ENCODE measurements around the gene CLEC4G. TPM values are rescaled to one million over a fixed set of nuclear protein-coding genes. Genes with fewer than 3 reads are reported as not detected.
"Not testable (repeated sequence)": the region's sequence is repeated elsewhere in the genome, so short reads cannot be mapped to it uniquely, and the experiment has no call there.

CLEC4G gene
- total RNA-seq: not detected in 2 replicates

DNA sequence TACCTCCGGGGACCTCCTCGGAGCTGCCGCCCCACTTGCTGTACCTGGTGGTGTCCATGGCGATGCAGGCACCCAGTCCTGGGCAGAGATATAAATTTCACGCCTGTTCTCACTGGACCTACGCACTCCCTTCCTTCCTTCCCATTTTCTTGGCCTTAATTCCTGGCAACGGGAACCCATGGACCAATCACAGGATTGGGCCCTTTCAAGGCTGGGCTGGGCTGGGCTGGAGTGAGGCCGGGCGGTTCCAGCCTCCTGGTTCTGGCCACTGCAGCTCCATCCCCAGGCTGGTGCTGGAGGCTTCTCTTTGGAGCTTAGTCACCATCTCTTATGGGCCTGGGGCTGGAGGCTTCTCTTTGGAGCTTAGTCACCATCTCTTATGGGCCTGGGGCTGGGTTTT is at the start of gene CLEC4G:
Gene CLEC4G (minus strand): TSS at position 66 of the 400 bp plus-strand sequence. CDS start 8 bp downstream, at position 58.
- DNase-seq (ENCODE audit: low read depth): no peak

- peak; percentile 26 for DNase-seq (ENCODE audit: low read depth)
Measured at GRCh38 chr19:7781157-7781556, 49.2 kb upstream of the CLEC4G start.

- no peak for DNase-seq (ENCODE audit: low read depth)
Measured at GRCh38 chr19:7779631-7780486, 47.9 kb upstream of the CLEC4G start.

DNA sequence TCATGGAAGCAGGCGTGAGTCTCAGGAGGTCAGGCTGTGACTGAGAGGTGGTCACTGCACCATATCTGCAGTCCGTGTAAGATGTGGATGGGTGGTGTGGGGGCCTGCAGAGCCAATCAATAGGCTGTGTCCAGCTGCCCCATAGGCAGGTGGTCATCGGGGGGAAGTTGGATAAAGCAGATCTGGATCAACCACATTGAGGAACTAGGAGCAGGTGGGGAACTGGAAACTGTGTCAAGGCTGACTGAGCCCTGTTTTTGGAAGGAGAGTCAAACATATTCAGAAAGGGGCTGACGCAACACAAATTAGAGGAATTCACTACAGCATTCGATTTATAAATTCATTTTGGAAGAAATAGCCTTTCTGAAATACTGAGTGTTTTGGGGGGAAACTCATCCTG is 46.2 kb upstream of the CLEC4G start:
- DNase-seq (ENCODE audit: low read depth): no peak

DNA sequence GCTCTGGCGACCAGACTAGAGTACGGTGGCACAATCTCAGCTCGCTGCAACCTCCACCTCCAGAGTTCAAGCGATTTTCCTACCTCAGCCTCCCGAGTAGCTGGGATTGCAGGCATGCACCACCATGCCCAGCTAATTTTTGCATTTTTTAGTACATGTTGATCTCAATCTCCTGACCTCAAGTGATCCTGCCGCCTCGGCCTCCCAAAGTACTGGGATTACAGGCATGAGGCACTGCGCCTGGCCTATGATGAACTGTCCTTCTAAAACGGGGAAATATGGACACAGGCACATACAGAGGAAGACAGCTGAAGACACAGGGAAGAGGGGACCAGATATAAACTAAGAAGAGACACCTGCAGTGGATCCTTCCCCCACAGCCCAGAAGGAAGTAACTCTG is 43.9 kb upstream of the CLEC4G start:
- no peak for DNase-seq (ENCODE audit: low read depth)

GRCh38 chr19:7773841-7774240 is 41.9 kb upstream of the CLEC4G start:
- DNase-seq (ENCODE audit: low read depth): no peak

GRCh38 chr19:7772752-7773291 is 40.9 kb upstream of the CLEC4G start:
- peak; percentile 19 for DNase-seq (ENCODE audit: low read depth)

DNA sequence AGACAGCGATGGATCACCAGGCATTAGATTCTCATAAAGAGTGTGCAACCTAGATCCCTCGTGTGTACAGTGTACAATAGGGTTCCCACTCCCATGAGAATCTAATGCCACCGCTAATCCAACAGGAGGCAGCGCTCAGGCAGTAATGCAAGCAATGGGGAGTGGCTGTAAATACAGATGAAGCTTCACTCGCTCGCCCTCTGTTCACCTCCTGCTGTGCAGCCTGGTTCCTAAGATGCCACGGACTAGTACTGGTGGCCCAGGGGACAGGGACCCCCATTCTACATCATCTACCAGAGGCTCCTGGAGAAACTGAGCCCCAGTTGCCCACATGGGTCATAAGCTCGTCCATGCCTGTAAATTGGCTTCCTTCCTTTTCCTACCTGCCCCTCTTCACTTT is 39.2 kb upstream of the CLEC4G start:
- no peak for DNase-seq (ENCODE audit: low read depth)

DNA sequence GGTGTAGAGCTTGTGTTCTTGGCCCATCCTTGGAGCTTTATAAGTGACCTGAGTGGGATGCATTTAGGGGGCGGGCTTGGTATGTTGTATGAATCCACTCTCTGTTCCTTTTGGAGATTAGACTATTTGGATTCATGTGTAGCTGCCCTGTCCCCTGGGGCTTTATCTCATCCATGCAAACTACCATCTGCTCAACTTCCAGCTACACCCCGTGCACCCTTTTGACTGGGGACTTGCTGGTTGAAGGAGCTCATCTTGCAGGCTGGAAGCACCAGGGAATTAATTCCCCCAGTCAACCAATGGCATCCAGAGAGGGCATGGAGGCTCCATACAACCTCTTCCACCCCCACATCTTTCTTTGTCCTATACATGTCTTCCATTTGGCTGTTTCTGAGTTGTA is 37.3 kb upstream of the CLEC4G start:
- DNase-seq (ENCODE audit: low read depth): no peak

GRCh38 chr19:7767487-7767886 is 35.6 kb upstream of the CLEC4G start:
- no peak for DNase-seq (ENCODE audit: low read depth)

DNA sequence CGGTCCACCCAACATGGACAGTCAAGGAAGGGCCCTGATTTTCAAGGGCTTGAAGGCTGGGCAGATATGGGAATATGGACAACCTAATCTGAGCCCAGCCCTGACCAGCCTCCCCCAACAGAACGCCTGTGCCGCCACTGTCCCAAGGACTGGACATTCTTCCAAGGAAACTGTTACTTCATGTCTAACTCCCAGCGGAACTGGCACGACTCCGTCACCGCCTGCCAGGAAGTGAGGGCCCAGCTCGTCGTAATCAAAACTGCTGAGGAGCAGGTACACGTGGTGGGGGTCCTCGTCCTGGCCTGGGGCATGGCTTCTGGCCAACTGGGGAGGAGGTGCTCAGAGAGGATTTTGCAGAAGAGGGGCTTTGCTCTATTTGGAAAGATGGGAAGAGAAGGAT is 34.6 kb upstream of the CLEC4G start:
- DNase-seq (ENCODE audit: low read depth): no peak

- not testable (repeated sequence) for DNase-seq (ENCODE audit: low read depth)
Measured at GRCh38 chr19:7765043-7765442, 33.1 kb upstream of the CLEC4G start.

- not testable (repeated sequence) for DNase-seq (ENCODE audit: low read depth)
Measured at GRCh38 chr19:7764157-7764556, 32.2 kb upstream of the CLEC4G start.

DNA sequence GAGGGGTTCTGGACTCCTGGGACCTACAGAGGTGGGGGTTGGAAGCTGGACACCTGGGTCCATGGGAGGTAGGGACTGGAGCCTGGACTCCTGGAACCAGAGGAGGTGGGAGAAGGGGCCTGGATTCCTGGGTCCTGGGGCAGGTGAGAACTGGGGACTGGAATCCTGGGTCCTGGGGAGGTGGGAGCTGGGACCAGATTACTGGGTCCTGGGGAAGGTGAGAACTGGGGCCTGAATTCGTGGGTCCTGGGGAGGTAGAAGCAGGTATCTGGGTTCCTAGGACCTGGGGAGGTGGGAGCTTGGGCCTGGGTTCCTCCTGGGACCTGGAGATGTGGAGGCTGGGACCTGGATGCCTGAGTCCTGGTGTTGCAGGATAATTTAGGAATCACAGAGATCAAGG is 31.8 kb upstream of the CLEC4G start:
- no peak for DNase-seq (ENCODE audit: low read depth)

DNA sequence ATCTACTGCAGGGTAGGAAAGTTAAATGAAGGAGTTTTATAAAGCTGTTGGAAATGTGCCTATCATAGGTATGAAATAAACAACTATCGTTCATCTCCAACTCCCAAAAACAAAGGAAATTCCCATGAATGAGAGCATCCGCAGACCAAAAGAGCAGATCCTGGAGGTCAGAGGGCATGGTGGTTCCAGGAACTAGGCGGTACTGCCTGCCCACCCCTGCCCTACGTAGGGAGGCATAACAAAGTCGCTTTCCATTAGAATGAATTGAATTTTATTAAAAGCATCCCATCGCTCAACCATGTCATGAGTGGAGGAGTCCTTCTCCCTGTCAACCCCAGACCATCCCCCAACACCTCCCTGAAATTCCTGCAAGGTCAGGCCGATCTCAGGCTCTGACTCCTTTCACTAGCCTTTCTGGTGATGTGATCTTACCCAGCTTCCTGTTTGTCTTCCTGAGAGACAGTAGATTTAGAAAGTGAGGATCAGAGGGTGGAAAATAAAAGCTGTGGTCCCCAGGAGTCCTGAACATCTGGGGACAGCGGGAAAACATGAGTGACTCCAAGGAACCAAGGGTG is 30.9 kb upstream of the CLEC4G start, which contains the start of gene CLEC4M:
Gene CLEC4M (plus strand): TSS at position 525 of the 575 bp plus-strand sequence. CDS start 24 bp downstream, at position 549.
- DNase-seq (ENCODE audit: low read depth): no peak

- no peak for DNase-seq (ENCODE audit: low read depth)
Measured at GRCh38 chr19:7759156-7759555, 27.2 kb upstream of the CLEC4G start.

DNA sequence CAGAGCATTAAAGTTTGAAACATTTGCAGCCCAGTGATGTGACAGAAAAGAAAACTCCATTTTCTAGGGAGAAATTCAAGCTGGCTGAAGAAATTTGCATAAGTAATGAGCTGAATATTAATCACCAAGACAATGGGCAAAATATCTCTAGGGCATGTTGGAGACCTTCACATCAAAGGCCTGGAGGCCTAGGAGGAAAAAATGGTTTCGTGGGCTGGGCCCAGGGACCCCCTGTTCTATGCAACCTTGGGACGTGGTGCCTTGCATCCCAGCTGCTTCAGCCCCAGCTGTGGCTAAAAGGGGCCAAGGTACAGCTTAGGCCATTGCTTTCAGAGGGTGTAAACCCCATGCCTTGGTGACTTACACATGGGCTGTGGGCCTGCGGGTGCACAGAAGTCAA is 25.4 kb upstream of the CLEC4G start:
- DNase-seq (ENCODE audit: low read depth): no peak

- no peak for DNase-seq (ENCODE audit: low read depth)
Measured at GRCh38 chr19:7756258-7756657, 24.3 kb upstream of the CLEC4G start.

DNA sequence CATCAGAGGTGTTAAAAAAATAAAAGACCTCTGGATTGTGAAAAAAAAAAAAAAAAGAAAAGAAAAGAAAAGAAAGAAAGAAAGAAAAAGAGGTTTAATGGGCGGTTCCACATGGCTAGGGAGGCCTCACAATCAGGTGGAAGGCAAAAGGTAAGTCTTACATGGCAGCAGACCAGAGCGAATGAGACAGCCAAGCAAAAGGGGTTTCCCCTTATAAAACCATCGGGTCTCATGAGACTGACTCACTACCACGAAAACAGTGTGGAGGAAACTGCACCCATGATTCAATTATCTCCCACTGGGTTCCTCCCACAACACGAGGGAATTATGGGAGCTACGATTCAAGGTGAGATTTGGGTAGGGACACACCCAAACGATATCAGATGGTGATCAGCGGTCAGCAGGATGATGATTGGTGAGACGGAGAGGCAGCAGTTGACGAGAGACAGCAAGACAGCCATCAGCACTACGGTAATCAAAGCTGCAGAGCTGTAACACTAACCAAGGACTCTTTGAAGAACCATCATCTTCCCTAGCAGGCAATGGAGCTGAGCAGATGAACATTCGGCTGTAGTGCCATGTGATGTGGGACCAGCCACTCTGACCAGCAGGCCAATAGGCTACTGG is 19.4 kb upstream of the CLEC4G start:
- DNase-seq (ENCODE audit: low read depth): peak; percentile 3

- DNase-seq (ENCODE audit: low read depth): peak; percentile 10
Measured at GRCh38 chr19:7748756-7749155, 16.8 kb upstream of the CLEC4G start.

- no peak for DNase-seq (ENCODE audit: low read depth)
Measured at GRCh38 chr19:7748171-7748570, 16.3 kb upstream of the CLEC4G start.

Data from renal cortical epithelial cell (primary cell).